SW 1271 (cell line): ENCODE results near the gene ACOX1.
A peak's percentile ranks its signal among the peaks of the same experiment; 100 is the strongest.

Experiments
- DNase-seq, 2 experiments: peaks; one replicate each; lab custom pipeline; 2025; lab: John Stamatoyannopoulos, UW

ACOX1 gene

GRCh38 chr17:75908201-75908600 lies 70.8 kb downstream of the ACOX1 start:
- no peak for DNase-seq

DNA sequence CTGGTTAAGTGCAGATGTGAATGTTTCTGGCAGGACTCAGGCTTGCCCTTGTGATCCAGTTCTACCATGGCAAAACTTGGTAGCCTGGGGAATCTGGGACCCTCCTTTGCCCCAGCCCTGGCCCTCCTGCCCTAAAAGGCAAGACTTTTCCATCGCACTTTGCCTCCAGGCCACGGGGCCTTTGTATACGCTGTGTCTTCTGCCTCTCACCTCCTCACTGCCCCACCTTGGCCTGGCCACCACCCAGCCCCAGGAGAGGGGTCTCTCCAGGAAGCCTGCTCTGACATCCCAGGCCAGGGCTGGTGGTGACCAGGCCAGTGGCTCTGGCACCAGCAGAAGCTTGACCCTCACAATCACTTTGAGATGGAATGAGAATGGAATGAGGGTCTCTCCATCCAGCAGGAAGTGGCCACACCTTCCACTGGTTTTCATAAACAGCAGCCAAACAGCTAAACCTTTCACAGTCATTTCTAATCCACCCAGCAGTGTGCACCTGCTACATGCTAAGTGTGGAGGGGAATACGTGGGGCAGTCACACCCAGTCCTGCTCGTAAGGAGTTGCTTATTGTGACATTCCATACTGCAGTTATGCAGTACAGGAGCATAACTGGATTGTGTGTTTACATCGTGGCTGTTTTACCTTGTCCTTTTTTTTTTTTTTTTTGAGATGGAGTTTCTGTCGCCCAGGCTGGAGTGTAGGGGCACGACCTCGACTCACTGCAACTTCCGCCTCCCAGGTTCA lies 72.7 kb downstream of the ACOX1 start:
- DNase-seq = no peak

DNA sequence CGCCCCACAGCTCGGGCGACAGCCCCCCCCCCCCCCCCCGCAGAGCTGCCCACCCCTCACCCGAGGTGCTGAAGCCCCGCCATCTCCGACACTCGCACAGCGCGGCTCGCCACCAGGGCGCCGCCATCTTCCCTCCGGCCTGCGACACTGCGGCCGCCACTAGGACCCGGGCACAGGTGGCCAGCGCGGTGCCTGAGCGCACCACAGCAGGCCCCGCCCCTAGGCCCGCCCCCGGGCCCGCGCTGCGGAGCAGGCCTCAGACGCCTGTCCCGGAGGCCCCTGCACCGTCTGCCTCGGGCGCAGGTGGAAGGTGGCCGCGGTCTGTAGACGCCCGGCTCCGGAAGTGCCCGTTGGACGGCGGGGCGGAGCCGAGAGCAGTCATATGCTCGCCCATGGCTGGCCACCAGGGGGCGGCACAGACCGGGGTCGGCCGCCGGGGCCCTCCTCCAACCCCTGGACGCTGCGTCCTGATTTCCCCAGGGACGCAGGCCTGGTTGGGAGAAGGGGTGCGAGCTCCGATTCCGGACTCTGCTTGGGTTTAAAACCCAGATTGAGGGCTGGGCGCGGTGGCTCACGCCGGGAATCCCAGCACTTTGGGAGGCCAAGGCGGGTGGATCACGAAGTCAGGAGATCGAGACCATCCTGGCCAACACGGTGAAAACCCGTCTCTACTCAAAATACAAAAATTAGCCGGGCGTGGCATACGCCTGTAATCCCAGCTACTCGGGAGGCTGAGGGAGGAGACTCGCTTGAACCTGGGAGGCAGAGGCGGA lies 74.0 kb downstream of the ACOX1 start, which contains the start of gene MRPL38:
MRPL38 (minus strand) TSS at position 136 of the 773 bp plus-strand sequence; CDS start at position 127, 9 bp downstream.
- DNase-seq = peak; percentile 78 to 91

GRCh38 chr17:75902406-75902805 lies 76.6 kb downstream of the ACOX1 start:
- DNase-seq = no peak

- no peak for DNase-seq
Observed at GRCh38 chr17:75901727-75902126, 77.2 kb downstream of the ACOX1 start.

DNA sequence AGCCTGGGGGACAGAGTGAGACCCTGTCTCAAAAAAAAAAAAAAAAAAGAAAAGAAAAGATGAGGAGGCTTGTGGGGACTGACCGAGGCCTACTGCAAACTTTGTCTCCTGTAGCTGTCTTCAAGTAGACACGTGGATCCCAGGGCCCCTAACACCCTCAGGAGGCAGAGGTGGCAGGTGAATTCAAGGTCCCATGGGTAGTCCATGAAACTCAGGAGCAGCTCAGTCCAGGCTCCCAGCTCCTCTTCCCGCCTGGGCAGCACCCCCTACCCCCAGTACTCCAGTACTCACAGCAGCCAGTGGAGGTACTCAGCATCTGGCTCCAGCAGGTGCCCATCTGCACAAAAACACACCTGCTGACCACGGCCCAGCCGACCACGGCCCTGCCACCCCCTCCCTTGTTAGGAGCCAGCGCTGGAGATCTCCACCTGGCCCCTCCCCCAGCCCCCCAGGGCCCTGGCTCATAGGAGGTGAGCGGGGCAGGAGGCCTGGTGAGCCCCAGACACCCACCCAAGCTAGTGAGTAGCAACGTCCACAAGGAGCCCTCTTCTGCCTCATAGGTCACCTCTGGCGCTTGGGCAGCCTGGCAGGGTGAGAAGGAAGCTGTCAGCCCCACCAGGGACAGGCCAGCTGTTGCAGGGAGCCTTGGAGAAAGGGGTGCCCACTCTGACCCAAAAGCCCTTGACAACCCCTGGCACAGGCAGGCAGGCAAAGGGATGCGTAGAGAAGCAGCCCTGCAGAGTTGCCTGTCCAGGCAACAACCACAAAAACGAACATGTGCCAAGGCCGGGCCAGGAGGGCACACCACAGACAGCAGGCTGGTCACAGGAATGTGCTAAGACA lies 78.1 kb downstream of the ACOX1 start:
- DNase-seq = no peak

DNA sequence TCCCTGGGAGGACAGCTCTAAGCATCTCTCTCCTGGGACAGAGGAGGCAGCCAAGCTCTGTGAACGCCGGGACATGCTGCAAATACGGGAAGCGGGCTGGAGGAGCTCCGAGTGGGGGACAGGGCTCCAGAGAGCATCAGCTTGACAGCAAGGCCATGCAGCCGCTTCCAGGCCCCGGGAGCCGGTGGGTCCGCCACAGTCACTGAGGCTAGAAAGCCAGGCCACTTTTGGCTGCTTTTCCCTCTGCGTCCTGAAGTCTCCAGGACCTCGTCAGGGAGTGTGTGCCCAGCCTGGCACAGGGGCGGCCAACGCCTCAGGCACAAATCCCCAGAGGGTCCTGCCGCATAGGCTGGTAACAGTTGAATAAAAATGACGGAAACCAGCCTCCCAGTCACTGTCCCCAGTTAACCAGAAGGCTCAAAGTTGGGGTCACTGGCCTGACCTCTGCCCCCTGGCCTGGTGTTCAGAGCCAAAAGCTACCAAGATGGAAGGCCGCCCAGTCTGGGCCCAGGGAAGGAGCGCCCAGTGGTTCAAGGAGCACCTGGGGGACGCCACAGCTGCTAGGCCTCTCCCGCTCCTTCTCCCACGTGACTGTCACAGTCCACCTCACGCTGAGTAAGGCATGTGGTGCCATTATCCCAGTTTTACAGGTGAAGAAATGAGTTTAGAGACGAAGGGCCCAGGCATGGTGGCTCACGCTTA lies 79.0 kb downstream of the ACOX1 start:
- DNase-seq = no peak

GRCh38 chr17:75899353-75899752 lies 79.6 kb downstream of the ACOX1 start:
- no peak for DNase-seq

- DNase-seq = no peak
Observed at GRCh38 chr17:75898791-75899190, 80.2 kb downstream of the ACOX1 start.

DNA sequence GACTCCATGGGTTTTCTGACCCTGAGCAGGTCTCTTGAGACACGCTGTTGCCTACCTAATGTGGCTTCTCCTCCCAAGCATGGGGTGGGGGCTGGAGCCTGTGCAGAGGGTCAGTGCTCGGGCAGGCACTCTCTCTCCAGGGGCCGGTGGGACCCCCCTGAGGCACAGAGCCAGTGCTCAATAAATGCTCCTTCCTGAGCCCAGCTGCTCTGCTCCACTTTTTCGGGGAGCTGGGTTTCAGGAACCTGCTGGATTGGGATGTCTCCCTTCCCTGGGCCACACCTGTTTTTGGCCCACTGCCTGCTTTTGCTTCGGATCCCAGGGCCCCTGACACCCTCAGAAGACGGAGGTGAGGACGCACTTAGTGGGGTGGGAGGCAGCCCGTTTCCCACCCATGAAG lies 80.9 kb downstream of the ACOX1 start:
- DNase-seq = no peak

- no peak for DNase-seq
Observed at GRCh38 chr17:75897160-75898019, 81.6 kb downstream of the ACOX1 start.

DNA sequence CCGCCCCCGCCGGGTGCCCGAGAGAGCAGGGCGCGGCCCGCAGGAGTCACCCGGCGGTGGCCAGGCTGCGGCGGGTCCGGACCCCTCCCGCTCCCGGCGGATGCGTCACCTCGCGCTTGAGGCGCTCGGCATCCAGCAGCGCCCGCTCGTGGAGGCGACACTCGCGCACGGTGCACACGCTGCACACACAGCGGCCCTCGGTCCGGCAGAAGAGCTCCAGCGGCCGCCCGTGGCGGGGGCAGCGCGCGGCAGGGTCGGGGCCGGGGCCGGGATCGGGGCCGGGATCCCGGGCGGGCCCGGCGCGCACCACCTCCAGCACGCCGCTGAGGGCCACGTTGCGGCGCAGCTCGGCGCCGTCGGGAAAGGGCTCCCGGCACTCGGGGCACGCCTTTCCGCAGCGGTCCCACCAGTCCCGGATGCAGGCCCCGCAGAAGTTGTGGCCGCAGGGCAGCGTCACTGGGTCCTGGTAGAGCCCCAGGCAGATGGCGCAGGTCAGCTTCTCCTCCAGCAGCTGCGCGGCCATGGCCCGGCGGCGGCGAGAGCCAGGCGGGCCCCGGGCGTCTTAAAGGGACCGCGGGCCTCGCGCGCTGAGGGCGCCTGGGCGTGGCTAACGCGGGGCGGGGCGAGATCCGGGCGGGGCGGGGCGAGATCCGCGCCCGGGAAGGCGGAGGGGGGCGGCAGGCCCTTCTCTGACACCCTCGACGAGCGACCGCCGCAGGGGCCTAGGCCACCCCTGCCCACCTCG lies 82.4 kb downstream of the ACOX1 start, which contains the start of gene TRIM65:
TRIM65 (minus strand) TSS at position 537 of the 745 bp plus-strand sequence; CDS start at position 523, 14 bp downstream.
- peak; percentile 33 to 65 for DNase-seq

GRCh38 chr17:75895370-75896155 lies 83.4 kb downstream of the ACOX1 start:
- DNase-seq = peak in 1 of 2 experiments; percentile 45

DNA sequence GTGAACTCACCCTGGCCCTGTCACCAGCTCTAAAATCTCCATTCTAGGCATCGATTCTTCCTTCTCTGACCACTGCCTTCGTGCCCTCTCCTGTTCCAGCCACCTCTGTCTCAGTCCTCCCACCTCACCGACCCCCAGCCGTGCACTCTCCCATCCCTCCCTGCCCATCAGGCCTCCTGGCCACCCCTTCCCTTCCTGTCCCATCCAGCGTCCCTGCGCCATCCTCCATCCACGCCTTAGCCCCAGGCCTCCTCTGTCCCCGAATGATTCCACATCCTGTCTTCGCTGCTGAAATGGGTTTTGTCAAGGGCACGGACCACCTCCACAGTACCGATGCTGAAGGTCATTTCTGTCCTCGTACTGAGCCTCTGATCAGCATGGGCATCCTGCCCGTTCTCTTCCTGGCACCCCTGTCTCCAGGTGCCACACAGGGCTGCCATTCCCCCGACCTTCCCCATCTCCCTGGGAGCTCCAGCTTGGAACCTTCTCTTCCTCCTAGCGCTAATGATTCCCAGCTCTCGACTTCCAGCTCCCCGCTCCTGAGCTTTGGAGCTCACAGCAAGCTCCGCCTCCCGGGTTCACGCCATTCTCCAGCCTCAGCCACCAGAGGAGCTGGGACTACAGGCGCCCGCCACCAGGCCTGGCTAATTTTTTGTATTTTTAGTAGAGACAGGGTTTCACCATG lies 84.8 kb downstream of the ACOX1 start:
- DNase-seq = no peak

- DNase-seq = no peak
Observed at GRCh38 chr17:75893305-75894048, 85.5 kb downstream of the ACOX1 start.

- DNase-seq = no peak
Observed at GRCh38 chr17:75892556-75893224, 86.3 kb downstream of the ACOX1 start.
